KG1 (cell line): ENCODE results near the gene FAM170A.

Experiments used
- DNase-seq: peaks from one replicate; lab custom pipeline; 2025; lab: John Stamatoyannopoulos, UW

The FAM170A gene, protein sequence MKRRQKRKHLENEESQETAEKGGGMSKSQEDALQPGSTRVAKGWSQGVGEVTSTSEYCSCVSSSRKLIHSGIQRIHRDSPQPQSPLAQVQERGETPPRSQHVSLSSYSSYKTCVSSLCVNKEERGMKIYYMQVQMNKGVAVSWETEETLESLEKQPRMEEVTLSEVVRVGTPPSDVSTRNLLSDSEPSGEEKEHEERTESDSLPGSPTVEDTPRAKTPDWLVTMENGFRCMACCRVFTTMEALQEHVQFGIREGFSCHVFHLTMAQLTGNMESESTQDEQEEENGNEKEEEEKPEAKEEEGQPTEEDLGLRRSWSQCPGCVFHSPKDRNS

DNA sequence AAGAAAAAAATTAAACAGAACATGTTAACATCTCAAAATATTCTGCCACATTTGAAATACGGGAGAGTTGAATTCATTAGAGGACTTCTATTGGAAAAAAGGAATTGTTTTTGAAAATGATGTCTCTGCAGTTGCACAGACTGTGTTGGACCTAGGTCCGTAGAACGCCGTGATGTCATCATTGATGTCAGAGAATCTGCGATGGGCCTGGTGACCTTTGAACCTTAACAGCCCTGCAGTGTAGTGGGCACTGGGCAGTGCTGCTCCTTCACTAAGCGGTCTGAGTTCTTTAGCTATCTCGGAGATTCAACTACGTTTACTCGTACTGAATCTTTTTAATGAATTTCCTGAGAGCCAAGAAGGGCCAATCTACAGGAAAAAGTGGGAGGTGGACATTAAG lies at the start of gene FAM170A:
Gene FAM170A, plus strand, starts transcription at position 220 of the 400 bp plus-strand sequence. CDS start 211 bp downstream, outside the sequence.
- DNase-seq = no peak

DNA sequence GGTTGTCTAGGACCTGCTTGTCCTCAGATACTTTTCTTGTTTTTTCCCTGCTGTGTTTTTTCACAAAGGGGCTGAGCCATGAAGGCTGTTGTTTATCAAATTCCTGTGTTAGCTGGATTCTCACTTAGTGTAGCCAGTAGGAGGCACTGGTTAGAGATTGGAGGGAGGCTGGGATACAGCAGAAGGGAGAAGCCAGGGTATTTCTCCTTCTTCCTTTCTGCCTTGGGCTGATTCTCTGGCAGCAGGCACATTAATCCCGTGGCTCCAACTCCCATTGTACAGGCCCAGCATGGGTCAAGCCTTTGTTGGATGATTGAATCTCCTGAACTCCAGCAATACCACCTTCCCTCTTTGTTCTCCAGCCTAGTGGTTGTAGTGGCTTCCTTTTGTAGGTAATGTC lies 46.4 kb upstream of the FAM170A start:
- no peak for DNase-seq

DNA sequence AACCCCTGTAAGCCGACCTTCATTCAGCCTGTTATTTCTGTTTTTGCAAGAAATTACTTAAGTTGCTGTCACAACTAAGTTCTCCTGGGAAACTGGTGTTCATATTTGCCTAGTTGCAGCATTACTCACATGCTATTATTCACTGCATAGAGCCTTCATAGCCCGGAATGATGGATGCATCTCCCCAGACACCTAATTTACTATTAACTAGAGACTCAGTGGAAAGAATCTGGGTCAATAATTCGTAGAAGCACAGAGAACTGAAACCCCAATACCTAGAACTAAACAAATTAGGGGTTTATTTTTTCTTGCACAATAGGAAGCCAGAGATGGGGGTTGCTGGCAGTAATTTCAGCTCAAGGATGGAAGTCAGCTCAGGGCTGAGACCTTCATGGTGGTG lies 45.7 kb upstream of the FAM170A start:
- DNase-seq = no peak

DNA sequence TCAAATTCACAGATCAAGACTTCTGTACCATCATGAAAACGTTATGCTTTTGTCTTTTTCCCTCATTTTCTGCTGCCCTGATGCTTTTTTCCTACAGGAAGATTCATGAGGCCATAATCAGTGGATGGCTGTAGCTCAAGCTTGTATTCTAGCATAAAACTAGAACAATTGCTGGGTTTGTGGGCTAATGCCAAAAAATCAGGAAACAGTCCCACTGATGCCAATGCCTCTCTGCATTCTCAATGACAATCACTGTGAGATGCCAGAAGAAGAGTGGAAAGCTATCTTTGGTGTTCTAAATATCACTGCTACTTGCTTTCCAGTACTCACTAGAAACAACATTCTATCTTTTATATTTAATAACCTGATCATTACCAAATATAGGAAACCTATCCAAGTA lies 33.3 kb upstream of the FAM170A start:
- no peak for DNase-seq

DNA sequence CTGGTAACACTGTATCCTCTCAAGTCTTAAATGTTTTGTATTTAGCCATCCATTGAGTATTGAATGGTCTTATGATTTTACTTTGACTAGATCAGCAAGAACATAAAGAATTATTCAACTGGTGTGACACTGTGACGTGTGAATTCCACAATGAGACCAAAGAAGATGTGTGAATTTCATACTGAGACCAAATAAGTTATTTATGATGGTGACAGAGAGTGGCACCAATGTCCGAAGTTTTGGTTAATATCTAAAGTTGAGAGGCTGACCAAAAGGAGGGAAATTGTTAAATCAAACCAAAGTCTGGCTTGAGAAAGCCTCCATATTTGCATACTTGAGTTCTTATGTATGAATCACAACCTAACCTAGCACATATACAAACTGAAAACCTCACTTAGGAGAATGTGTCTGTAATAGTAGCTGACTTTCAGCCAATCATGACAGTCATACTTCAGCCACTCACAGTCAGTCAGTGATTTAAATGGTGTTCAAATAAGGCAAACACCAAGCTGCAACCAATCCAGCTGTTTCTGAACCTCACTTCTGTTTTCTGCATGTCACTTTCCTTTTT lies 31.5 kb upstream of the FAM170A start:
- DNase-seq = no peak

DNA sequence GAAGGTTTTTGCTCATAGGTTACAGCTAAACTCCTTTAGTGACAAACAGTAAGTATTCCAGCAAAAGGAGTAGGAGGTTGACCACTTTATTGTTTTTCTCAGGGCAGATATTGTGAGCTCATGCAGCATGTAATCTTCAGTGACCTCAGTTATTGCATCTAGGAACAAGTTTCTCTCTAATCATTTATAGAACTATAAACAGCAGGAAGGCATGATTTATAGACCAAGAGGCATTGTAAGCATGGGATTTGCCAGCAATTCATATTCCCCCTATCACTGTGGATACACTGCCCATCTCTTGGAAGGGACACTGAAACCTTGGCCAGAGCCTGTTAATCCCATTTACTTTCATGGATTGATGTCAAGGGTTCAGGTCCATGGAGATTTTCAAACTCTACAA lies 15.4 kb upstream of the FAM170A start:
- DNase-seq = no peak

DNA sequence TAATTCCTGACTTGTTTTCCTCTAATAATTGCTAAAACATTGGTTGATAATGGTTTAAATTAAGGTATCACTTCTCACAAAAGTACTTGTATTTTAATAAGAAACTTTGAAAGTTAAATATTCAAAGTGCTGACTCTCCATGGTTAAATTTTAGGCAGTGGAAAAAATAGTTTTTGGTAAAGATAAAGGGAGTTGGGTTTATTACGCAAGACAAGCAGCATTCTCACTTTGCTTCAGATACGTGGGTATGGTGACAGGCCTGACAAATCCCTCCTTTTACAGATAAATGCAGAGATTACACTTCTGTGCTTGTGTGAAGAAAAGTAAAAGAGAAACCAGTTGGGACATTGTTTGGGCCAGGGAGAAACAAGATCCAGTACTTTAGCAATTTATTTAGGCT lies 14.5 kb upstream of the FAM170A start:
- DNase-seq = no peak

DNA sequence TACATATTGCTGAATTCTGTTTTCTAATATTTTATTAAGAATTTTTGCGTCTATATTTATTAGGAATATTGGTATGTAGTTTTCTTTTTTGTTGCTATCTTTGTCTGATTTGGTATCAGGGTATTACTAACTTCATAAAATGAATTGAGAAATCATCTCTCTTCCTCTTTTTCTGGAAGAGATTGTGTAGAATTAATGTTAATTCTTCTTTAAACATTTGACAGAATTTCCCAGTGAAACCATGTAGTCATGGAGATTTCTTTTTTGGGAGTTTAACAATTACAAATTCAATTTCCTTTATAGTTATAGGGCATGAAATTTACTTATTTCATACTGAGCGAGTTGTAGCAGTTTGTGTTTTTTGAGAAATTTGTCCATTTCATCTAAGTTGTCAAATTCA lies 3.3 kb upstream of the FAM170A start:
- DNase-seq = no peak

DNA sequence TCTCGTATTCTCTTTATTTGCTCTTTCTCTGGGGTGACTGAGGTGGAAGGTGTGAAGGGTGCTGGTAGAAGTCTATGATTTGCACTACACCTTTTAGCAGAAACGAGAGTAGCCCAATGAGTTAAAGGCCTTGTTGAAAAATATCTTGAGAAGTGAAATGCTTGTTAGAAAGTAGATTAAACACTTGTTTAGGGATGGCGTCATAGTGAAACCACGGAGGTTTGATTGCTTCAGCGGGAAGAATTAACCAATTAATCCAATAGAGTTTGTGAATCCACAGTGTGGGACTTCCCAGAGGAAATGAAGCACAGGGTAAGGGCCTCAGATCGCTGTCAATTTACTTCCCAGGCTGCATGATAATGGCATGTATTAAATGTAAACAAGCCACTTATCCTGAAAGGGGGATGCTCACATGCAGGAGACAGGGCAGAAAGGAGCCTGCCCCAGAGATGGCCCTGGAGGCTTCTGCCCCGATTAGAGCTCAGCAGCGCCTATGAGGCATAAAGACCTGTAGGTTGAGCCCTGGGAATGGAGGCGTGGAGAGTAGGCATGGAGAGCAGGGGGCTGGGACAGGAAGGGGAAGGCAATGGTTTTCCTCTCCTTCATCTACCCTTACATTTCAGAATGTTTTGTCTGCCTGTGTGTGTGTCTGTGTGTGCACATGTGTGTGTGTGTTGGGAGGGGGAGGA lies 1.5 kb downstream of the FAM170A start:
- DNase-seq = no peak

DNA sequence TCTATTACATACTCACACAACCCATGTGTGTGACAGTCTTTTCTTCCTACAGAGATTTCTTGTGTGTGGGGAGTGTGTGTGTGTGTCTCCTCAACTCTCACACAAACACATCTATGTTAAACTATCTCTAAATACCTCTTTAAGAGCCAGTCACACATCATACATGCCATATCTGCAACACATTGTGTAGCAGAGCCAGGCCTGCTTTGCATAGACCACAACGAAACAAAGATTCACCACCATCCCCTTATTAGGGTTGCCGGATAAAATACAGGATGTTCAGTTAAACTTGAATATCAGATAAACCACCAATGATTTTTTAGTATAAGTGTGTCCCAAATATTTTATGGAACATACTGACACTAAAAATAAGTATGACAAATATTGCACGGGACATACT lies 2.3 kb downstream of the FAM170A start:
- DNase-seq = no peak

DNA sequence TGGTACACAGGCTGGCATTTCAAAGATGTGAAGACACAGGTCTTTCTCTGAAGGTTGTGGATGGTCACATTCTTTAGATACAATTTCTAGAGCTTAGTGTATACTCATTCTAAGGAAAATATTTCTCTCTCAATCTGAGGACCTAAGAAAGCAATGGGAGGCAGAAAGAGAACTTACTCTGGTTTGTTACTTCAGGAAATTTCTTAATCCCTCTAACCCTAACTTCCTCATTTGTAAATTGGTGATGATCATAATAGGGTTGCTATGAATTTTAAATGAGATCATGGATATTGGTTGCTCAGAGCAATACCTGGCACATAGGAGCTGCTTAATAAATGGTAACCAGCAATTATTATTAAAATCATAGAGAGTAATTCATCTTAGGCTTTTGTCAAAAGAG lies 22.1 kb downstream of the FAM170A start:
- DNase-seq = no peak

DNA sequence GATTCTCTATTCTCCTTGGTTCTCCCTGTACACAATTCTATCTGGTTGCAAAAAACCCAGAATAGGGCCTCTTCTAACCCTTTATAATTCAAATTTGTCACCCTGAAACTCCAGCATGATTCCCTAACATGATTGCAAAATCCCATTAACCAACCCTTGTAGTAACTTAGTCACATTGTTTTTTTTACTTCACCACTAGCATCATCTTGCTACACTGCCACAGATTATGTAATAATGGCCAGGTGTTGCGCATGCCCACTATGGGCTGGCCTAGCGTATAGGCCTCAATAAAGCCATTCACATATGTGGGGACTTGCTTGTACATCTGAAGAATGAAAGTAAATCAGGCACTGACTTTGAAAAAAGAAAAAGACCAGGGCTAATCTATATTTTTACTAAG lies 25.7 kb downstream of the FAM170A start:
- DNase-seq = no peak

DNA sequence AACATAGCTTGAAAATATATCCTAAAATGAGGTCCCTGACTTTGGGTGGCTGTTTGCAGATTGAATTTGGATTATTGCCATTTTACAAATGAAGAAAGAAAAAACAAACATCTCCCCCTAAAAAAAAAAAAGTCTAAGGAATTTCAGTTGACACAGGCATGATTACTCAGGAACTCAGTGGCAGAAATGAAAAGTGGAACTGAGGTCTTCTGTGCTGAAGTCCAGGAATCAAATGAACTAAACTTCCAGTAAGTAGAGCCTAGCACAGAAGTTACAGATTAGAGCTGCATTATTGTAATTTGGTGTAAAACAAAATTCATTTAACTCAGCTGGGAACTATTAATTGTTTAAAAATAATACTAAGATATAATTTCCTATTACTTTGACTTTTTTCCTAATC lies 26.7 kb downstream of the FAM170A start:
- DNase-seq = no peak

DNA sequence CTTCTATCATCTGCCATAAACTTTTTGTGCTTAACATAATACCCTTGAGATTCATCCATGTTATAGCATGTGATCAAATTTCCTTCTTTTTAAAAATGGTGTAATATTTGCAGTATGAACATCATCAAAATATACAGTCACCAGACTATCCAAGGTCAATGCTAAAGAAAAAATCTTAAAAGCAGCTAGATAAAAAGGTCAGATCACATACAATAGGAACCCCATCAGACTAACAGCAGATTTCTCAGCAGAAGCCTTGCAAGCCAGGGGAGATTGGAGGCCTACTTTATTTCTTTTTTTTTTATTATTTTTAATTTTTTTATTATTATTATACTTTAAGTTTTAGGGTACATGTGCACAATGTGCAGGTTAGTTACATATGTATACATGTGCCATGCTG lies 37.2 kb downstream of the FAM170A start:
- DNase-seq = no peak

DNA sequence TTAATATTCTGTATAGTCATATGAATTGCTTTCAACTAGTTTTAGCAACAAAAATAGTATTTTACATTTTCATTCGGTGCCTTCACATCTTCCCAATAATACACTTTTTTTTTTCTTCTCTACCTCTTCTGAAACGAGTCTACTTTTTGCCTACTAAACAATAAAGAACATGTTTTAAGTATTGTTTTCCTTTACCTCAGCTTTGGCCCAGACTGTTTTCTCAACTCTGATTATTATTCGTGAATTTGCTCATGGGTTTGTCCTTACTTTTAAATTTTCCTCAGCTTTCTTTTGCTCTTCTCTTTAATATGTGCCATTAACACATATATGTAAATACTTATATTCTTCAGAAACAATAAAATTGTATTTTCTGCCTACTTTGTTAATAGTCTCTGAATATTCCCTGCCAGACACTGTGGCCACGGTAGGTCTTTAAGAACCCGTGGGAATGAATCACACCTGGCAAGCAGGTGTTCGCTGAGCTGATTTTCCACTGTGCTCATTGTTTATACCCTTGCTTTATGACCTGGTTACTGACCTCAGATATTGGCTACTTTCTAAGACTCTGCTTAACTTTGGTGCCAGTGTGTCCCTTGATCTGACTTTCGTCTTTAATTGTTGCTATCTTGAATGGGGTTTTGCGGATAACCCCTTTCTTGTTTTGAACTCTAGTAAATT lies 49.1 kb downstream of the FAM170A start:
- no peak for DNase-seq

DNA sequence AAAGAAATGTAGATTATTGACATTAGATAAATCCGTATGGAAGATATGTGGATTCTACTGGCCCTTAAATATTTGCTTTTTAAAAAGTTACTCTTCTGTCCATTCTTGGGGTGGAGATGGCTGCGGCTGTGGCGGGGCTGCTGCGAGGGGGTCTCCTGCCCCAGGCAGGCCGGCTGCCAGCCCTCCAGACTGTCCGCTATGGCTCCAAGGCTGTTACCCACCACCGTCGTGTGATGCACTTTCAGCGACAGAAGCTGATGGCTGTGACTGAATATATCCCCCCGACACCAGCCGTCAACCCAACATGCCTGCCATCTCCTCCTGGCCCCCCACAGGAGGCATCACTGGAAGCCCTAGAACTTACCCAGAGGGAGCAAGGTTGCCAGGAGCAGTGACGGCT lies 50.7 kb downstream of the FAM170A start:
- DNase-seq = no peak

DNA sequence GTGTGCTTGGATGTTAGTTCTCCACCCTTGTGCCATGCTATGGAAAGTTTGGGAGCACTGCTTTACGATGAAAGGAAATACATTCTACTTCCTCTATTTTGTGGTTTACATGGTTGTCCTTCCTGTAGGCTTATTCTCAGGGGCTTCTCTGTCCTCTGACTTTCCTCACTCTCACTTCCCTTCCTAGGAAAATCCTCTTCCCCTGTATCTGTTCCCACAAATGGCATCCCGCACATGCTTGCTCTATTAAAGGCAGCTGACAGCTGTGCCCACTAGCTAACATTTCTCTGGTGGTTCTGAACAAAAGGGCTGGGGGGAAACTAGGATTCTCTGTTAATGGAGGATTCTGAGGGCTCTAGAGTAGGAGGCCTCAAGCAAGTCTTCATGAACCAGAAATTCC lies 52.4 kb downstream of the FAM170A start:
- DNase-seq = no peak

DNA sequence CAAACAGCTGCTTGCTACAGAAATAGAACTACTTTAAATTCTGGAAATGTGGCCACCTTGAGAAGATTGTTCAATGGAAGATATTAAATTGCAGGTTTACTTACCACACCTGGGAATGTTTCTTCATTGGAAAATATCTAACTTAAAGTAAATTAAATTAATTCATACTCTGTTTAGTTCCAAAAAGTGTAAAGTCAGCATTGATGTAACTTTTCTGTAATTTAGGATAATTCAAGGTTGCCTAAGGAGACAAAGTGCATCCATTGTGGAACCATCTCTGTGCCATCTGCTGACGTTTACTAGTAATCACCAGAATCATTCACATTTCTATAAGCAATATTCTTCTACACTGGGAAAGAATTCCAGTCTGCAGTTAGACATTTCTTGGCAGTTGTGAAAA lies 53.0 kb downstream of the FAM170A start:
- no peak for DNase-seq
